ENCODE results near the gene STAC2.
A peak's percentile ranks its signal among the peaks of the same experiment; 100 is the strongest.
"Not testable (repeated sequence)": the region's sequence is repeated elsewhere in the genome, so short reads cannot be mapped to it uniquely, and the experiment has no call there.

The STAC2 gene

DNA sequence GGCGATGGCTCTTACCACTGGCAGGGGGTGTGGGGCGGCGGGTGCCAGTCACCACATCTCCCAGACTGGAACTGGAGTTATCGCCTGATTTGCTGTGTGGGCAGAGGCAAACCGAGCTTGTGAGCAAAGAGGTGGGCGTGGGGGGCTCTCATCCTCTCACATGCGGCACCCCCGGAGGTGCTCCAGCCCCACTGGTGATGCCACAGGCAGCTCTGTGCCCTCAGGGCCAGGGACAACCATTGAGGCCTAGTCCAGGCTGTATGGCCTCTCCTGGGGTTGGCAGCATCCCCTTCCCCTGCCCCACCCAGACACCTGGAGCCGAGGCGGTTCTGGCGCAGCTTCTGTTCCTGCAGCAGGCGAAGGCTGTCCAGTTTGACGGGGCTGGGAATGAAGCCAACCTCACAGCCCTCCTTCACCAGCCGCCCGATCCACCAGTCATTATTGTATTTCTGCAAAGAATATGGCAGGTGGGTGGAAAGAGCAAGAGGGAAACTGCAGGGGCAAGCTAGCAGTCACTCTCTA lies 39.2 kb downstream of the STAC2 start:
- DNase-seq: no peak

DNA sequence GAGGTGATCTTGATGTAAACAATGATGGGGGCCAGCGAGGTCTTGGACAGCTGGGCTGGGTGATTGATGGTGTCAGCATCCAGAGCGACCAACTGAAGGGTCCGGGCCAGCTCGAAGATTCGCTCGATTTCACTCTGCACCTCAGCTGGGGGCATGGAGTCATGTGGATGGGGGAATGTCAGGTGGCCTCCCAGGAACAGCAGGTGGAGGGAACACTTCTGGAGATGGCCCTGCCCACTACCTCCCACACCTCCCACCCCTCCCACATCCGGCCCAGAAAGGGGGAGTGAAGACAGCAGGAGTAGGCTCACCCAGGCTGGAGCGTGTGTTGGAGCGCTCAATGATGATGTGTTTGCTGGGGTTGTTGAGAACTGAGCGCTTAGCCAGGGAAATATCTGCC lies 42.0 kb downstream of the STAC2 start:
- no peak for DNase-seq

DNA sequence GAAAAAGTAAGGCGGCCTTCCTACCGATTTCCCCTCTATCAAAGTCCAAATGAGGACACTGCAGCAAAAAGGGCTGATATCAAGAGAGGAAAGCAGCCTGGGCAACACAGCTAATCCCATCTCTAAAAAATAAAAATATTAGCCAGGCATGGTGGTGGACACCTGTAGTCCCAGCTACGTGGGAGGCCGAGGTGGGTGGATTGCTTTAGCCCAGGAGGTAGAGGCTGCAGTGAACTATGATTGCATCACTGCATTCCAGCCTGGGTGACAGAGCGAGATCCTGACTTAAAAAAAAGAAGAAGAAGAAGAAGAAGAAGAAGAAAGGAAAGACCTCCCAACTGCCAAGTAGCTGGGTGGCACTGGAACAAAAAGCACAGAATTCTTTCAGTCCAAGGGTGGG lies 42.7 kb downstream of the STAC2 start:
- no peak for DNase-seq

DNA sequence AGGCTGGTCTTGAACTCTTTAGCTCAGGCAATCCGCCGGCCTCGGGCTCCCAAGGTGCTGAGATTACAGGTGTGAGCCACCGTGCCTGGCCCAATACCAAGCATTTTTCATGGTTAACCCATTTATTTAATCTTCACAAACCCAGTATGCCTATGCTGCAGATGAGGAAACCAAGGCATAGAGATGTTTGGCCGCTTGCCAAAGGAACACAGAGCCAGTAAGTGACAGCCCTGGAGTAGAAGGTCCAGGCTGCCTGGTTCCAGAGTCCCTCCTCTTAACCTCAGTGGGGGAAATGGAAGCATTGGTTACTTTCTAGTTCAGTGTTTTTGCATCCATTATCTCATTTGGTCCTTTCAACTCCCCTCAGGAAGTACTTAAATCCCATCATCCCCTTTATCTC lies 44.4 kb downstream of the STAC2 start:
- no peak for DNase-seq

DNA sequence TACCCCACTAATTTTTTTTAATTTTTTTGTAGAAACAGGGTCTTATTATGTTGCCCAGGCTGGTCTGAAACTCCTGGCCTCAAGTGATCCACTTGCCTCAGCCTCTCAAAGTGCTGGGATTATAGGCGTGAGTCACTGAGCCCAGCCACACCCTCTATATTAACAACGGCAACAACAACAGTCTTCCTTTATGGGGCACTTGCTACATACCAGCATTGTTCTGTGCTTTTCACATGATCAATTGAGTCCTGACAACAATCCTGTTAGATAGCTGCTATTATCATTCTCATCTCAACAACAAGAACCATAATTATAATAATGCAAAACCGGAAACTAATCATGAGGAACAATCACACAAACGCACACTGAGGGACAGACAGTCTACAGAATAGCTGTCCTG lies 47.2 kb downstream of the STAC2 start:
- no peak for DNase-seq

DNA sequence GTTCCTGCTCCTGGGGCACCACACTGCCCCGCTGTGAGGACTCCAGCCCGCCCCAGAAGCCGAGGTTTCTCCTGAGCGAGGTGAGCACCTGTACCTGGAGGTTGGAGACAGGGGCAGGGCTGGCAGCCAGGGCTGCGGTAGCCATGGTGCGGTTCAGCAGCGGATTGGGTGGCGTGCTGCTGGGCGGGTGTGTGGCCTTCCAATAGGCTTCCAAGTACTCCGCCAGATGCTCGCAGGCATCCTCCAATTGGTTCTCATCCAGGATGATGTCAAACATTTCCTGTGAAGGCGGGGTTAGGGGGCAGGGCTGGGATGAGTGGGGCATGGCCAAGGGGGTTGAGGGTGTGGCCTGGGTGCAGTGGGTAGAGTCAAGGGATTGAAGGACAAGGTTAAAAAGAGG lies 48.5 kb downstream of the STAC2 start:
- DNase-seq: peak in 1 of 5 experiments; percentile 24

DNA sequence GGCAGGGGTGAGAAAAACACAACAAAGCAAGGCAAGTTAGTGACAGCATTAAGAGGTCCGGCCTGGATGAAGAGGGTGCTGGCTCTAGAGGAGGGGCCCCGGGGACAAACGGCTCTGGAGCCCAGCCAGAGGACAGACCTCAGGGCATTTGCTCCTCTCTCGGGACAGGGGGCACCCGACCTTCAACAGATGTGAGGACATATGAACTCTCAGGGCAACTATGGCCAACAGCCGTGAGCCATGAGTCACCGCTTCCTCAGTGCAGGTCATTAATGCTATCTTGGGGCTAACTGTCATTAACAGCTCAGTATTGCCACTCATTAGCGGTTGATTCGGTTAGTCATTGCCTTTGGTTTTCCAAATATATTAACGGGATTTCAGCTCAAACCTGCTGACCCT lies 50.1 kb downstream of the STAC2 start:
- DNase-seq: no peak

DNA sequence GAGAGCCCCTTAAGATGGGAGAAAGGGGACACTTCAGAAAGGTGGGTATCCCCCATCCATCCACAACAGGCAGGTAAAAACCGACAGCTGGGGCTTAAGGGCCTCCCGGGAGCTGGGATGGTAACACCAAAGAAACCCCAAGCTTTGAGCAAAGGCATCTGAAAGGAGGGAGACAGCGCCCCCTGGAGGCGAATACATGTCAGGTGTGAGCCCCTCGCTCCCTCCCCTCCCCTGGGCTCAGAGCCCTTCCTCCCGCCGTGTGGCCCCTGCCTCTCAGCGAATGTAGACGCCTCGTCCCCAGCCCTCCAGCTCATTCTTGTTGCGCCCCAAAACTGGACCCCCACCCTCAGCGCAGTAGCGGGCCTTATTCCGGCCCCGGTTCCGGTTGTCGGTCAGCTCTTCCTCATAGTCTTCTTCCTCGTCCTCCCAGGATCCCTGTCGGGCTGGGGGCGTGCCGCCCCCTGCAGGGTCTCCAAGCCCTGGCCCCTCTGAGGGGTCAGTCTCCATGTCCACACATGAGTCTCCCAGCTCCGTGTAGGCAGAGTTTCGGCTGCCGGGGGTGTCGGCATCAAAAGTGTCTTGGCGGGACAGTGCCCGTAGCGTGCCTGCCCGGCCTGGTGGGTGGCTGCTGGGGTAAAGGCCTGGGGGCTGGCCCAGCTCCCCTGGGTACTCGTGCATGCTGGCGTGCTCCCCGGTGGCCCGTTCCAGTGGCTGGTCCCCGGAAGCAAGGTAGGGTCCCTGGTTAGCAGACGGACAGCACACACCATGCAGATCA lies 50.6 kb downstream of the STAC2 start:
- peak; percentile 54 to 78 (median 64) for DNase-seq

DNA sequence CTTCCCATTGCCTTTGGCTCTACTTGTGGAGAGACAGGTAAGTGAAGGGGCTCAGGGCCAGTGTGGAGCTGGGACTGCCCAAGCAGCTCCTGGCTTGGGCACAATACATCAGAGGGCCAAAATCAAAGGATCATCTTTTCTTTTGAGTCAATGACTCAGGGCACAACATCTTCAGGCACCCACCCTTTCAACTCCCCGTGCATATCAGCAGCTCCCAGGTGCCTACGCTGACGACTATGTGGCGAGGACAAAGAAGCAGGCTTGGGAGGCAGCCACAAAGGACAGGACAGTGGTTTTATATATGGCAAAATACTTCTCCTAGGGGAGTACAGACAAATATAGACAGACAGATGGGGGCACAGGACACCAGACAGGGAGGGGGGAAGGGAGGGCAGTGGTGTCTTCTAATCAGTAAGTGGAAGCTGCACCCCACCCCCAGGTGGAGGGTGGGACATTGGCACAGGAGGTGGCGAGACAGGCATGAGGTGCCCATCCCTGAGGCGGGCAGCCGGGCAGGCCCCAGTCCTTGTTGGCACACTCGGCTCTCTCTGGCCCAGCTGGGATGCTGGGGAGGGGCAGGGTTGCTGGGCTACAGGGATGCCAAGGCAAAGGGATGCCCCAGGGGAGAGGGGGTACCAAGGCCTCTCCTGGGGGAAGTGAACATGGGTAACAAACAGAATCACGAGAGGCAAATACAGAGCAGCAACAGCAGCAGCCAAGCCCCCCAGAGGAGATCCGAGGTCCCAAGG lies 52.0 kb downstream of the STAC2 start:
- DNase-seq: no peak

DNA sequence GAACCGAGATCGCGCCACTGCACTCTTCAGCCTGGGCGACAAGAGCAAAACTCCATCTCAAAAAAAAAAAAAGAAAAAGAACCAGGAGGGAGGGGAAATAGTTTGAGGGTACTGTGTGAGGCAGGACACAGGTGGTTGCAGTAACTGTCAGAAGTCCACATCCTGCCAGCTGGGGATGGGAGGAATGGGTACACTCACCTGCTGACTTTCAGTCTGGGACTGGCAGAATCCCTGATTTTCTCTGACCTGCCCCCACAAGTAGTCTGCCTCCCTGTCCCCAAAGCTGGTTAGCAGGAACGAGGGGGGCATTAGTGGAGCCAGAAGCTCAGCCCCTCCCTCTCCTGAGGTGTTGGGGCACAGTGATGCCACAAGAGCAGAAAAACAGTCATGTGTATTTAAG lies 52.7 kb downstream of the STAC2 start:
- DNase-seq: no peak

DNA sequence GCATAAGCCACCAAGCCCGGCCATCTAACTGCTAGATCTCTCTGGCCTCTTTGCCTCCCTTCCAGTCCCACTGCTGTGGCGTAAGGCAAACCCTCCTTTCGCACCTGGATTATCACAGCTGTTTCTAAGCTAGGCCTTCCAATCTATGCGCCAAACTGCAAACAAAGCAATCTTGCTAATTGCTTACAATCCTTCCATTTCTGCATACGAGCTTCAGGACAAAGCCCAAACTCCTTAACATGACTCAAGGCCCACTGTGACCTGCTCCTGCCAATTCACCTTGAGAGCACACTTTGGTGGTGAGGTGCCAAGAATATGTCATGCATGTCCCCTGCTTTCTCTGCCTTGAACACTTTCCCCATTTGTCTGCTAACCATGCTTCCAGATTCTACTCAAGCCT lies 53.8 kb downstream of the STAC2 start:
- DNase-seq: no peak

DNA sequence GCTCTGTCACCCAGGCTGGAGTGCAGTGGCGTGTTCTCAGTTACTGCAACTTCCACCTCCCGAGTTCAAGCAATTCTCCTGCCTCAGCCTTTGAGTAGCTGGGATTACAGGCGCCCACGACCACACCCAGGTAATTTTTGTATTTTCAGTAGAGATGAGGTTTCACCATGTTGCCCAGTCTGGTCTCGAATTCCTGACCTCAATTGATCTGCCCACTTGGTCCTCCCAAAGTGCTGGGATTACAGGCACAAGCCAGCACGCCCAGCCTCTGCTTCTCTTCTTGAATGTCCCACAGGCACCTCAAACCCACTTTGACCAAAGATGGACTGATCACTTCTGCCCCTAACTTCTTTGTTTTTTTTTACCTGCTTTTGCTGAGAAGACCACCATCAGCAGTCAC lies 55.2 kb downstream of the STAC2 start:
- DNase-seq: no peak

DNA sequence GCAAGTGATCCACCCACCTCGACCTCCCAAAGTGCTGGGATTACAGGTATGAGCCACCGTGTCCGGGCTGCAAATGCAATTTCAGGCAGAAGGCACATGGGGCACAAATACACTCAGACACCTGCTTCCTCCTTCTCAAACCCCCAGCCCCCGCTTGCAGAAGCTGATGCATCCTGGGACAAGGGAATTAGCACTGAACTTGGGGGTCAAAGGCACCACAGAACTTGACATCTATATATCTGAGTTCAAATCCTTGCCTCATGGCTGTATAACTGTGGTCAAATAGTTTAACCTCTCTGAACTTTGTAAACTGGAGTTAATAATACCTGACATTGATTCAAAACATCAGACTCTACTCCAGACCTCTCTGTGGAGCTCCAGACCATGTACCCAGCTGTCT lies 55.6 kb downstream of the STAC2 start:
- no peak for DNase-seq

DNA sequence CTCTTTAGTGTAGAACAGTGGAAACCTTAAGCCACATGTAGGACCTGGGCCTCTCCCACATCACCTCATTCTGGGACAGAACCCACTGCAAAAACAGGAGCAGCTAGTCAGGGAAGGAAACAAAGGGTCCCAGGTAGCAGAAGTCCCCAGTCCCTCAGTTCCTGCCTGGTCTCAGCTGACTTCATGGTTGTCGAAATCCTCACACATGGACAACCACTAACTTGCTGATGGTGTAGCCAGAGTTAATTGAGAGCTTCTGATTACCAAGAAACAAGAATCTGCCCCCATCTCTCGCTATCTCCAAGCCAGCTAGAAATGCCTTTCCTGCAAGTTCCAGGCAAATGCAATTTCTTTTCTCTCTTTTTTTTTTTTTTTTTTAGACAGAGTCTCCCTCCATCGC lies 56.2 kb downstream of the STAC2 start:
- DNase-seq: no peak

DNA sequence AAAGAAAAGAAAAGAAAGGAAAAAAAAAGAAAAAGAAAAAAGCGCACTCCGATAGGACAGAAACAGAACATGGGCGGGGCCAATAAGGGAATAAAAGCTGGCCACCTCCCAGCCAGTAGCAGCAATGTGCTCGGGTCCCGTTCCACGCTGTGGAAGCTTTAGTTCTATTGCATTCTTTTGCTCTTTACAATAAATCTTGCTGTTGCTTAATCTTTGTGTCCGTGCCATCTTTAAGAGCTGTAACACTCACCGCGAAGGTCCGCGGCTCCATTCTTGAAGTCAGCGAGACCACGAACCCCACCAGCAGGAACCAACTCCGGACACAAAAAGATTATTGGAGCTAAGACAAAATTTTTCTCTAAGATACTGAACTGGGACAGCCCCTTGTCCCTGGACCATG lies 56.6 kb downstream of the STAC2 start:
- DNase-seq: no peak

DNA sequence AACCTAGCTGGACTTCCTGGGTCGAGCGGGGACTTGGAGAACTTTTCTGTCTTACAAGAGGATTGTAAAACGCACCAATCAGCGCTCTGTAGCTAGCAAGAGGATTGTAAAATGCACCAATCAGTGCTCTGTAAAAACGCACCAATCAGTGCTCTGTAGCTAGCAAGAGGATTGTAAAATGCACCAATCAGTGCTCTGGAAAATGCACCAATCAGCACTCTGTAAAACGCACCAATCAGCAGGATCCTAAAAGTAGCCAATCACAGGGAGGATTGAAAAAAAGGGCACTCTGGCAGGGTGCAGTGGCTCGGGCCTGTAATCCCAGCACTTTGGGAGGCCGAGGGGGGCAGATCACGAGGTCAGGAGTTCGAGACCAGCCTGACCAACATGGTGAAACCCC lies 57.2 kb downstream of the STAC2 start:
- not testable (repeated sequence) for DNase-seq

DNA sequence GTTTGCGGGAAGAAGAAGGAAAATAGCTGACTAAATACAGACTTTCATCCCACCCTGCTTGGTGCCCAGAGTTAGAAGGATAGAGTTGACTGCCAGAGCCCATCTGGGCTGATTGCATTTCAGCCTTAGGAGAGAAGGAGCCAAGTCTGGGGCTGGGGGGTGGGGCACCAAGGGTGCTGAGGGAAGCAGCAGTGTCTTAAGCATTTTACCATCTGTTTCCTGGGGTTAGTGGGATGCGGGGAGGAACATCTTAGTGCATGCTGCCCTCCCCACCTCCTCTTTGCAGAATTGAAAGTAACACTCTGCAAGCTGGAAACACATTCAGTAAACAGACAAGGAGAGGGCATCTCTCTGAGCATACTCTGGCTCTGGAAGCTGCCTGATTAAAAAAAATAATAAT lies 58.3 kb downstream of the STAC2 start:
- peak in 2 of 5 experiments; percentile 15 to 36 for DNase-seq

DNA sequence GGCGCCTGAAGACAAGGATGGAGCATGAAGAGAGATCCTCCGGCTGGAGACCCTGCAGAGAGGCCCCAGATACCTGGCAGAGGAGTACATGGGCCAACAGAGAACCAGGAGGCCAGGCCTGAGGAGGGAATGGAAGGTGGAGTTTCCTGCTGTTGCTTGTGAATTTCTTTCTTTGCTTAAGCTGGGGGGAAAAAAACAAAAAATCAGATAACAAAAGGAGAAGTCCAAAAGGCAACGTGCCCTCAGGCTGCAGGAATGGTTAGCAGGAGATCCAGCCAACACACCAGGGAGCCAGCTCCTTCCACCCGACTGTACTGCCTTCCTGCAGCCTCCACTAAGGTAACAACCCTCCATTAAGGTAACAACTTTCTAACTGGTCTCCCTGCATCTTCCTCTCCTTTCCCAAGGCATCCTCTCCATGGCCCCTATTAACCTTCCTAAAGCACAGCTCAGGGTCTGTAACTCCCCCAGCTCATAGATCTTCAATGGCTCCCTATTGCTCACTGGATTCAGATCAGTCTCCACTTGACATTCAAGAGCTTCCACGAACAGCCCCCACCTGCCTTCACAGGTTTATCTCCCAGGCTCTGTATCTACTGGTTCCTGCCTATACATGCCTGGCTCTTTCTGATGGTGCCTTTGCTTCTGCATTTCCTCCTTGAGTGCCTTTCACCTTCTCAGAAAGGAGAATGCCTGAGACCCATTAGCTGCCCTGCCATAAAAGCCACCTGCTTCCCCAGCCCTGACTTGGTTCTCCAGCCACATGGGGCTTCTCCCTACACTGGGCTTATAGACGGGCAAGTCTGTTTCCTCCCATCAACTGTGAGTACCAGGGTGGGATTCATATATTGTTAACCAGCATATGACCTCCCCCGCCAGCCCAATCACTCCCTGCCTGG lies 59.1 kb downstream of the STAC2 start:
- no peak for DNase-seq

DNA sequence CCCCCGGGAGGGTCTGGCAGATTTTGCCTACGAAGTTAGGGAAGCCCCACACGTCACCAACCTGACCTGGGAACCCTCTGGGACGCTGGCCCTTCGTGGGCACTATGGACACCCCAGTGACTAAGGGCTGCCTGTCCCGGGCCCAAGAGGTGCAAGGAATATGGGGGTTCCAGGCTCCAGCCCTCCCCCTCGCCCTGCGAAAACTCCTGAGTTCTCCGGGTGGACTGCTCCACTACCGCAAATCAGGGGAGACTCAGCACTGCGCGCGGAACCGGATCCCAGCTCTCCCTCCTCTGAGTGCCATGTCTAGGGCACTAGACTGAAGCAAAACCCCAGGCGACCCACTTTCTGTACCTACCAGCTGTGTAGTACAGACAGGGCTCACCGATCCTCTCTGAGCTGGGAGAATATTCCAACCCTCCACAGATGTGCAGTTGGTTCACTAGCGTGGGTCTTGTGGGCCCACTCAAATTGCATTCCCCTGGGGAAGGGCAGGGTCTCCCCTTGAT lies 59.9 kb downstream of the STAC2 start, which contains the start of gene ARL5C:
TSS of gene ARL5C (minus strand) at position 321 of the 509 bp plus-strand sequence. CDS start 401 bp downstream, outside the sequence.
- no peak for DNase-seq

DNA sequence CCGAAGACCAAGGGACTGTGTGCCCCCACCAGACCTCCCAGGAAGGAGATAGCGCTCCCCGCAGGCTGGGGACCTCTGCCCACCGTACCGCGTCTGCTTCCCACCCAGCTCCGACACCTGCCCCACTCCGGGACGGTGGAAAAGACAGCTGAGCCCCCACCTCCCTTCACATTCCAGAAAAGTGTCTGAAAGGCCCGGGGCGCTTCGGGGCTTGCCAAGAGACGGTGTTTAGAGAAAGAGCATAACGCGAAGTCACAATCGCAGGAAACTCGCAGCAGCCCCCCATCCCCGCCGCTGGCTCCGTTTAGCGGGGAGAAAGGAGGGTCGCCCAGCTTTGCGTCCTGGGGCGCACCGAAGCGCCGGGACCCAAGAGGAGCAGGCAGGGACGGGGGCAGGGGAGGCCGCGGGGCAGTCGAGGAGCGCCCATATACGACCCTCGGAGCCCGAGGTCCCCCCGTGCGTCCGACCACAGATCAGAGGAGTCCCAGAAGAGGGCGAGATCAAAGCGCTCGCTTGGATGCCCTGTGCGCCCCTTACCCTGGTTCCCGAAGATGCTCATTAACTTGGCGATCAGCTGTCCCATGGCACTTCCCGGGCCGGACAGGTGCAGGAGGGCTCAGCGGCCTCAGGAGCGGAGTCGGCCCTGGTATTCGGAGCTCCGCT lies 60.4 kb downstream of the STAC2 start:
- DNase-seq: no peak

DNA sequence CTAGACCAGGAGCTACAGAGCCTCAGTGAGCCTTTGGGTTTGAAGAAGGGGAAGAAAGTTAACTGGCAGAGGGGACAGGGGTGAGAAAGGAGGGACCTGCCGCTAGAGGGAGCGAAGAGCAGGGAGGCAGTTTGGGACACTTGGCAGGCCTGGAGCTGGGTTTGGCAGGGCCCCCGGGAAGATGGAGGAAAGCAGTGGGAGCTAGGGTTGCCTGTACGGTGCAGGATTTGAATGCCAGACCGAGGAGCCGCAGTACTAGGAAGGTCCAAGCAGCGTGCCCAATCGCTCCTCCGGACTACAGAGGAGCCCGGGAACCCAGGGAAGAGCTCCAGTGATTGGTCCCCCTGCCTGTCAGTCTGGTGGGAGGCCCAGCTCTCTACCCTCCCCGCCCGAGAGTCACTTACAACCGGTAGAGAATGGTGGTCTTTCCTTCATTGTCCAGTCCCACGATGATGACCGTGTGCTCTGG lies 61.0 kb downstream of the STAC2 start:
- DNase-seq: peak; percentile 35 to 93 (median 61)

DNA sequence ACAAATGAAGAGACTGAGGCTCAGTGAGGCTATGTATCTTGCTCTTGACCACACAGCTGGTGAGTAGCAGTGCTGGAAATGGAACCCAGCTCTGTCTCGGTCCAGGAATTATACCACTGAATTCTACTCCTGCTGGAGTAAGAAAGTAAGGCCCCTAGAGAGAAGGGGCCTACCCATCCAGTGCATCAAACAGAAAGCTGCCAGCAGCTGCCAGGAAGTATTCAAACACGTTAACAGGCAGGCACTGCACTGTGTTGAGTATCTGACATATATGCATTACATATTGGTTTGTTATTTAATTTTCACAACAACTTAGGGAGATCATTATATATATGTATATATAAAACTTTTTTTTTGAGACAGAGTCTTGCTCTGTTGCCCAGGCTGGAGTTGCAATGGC lies 63.8 kb downstream of the STAC2 start:
- no peak for DNase-seq

Measured in T-helper 2 cell (primary cell).